MM.1S (cell line): Measurements from ENCODE around the gene SSTR4.

Source experiments
- EZH2 ChIP-seq: fragments of 300-600 bp; sonication (generic); optimal IDR thresholded peaks from 2 replicates; pipeline ENCODE3; 2017; ENCODE audit warnings: low read depth, mild to moderate bottlenecking, antibody characterized with exemption, low read length, mixed read lengths
- EZH2phosphoT487 ChIP-seq: fragments of 300-600 bp; sonication (generic); IDR thresholded peaks from 2 replicates; pipeline ENCODE4 v1.6.1; 2018; ENCODE audit warnings: antibody characterized with exemption, low read length
- TF ChIP-seq, protein P1 (sequence below): fragments of 300-600 bp; sonication (generic); IDR thresholded peaks from 2 replicates; pipeline ENCODE4 v1.5.1; 2016; ENCODE audit warnings: antibody characterized with exemption, low read length, mixed read lengths

DNA sequence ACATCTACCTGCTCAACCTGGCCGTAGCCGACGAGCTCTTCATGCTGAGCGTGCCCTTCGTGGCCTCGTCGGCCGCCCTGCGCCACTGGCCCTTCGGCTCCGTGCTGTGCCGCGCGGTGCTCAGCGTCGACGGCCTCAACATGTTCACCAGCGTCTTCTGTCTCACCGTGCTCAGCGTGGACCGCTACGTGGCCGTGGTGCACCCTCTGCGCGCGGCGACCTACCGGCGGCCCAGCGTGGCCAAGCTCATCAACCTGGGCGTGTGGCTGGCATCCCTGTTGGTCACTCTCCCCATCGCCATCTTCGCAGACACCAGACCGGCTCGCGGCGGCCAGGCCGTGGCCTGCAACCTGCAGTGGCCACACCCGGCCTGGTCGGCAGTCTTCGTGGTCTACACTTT lies 619 bp downstream of the SSTR4 start:
- TF ChIP-seq EZH2 (no peak), EZH2phosphoT487 (no peak)
- TF ChIP-seq, protein P1, sequence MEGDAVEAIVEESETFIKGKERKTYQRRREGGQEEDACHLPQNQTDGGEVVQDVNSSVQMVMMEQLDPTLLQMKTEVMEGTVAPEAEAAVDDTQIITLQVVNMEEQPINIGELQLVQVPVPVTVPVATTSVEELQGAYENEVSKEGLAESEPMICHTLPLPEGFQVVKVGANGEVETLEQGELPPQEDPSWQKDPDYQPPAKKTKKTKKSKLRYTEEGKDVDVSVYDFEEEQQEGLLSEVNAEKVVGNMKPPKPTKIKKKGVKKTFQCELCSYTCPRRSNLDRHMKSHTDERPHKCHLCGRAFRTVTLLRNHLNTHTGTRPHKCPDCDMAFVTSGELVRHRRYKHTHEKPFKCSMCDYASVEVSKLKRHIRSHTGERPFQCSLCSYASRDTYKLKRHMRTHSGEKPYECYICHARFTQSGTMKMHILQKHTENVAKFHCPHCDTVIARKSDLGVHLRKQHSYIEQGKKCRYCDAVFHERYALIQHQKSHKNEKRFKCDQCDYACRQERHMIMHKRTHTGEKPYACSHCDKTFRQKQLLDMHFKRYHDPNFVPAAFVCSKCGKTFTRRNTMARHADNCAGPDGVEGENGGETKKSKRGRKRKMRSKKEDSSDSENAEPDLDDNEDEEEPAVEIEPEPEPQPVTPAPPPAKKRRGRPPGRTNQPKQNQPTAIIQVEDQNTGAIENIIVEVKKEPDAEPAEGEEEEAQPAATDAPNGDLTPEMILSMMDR = no peak
